AG09309 (cell line): ENCODE measurements around the gene LRCH1.

Experiments used
- DNase-seq: peaks from one replicate; pipeline ENCODE4 v3.0.0-alpha.2; 2010; ENCODE audit warnings: low read depth
- H3K4me3 ChIP-seq: 2 replicates; pipeline ENCODE4 v1.5.1; 2011; ENCODE audit warnings: mild to moderate bottlenecking, low read depth, low read length, moderate library complexity; ENCODE audit not compliant: control insufficient read depth
- CTCF ChIP-seq: IDR thresholded peaks from 2 replicates; pipeline ENCODE4 v1.5.1; 2011; ENCODE audit warnings: mild to moderate bottlenecking, low read depth, low read length, inconsistent platforms; ENCODE audit not compliant: insufficient read depth, control insufficient read depth; ENCODE audit errors: missing control alignments

LRCH1 gene

GRCh38 chr13:46560778-46561177 is 7.8 kb downstream of the LRCH1 start:
- H3K4me3 ChIP-seq, result no peak overlapping the region
- no peak for TF ChIP-seq CTCF
- no peak for DNase-seq

GRCh38 chr13:46561286-46561685 is 8.3 kb downstream of the LRCH1 start:
- no peak for TF ChIP-seq CTCF
- H3K4me3 ChIP-seq, result no peak overlapping the region
- no peak for DNase-seq

GRCh38 chr13:46561691-46562090 is 8.7 kb downstream of the LRCH1 start:
- DNase-seq, result no peak
- H3K4me3 ChIP-seq, result no peak overlapping the region
- no peak for TF ChIP-seq CTCF

- TF ChIP-seq CTCF, result no peak
- DNase-seq, result no peak
- no peak overlapping the region for H3K4me3 ChIP-seq
Measured at GRCh38 chr13:46562152-46562551, 9.2 kb downstream of the LRCH1 start.

- no peak for TF ChIP-seq CTCF
Measured at GRCh38 chr13:46562581-46562980, 9.6 kb downstream of the LRCH1 start.

GRCh38 chr13:46565808-46566750 is 13.1 kb downstream of the LRCH1 start:
- DNase-seq, result no peak
- TF ChIP-seq CTCF, result no peak
- H3K4me3 ChIP-seq, result no peak overlapping the region

More at GRCh38 chr13:46562581-46562980, 9.6 kb downstream of the LRCH1 start:
- H3K4me3 ChIP-seq, result no peak overlapping the region
- DNase-seq, result no peak
